ENCODE measurements around the gene PLSCR2.
"Not testable (repeated sequence)": the region's sequence is repeated elsewhere in the genome, so short reads cannot be mapped to it uniquely, and the experiment has no call there.

PLSCR2 gene

GRCh38 chr3:146414010-146414409 lies 55.4 kb downstream of the PLSCR2 start:
- no peak for DNase-seq

DNA sequence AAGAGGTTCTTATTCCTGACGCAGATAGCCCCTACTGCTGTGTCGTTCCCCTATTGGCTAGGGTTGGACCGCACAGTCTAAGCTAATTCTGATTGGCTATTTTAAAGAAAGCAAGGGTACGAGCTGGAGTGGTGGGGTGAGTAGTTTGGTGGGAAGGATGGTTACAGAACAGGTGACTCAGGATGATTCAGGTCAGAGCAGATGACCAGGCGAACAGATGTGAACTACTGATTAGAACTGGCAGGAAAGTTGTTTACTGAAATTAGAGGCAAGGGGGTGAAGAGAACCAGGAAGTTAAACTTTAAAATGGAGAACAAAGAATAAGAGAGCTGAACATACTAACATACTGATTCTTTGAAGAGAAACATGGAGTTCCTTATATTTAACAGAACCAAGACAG lies 56.6 kb downstream of the PLSCR2 start:
- DNase-seq = not testable (repeated sequence)

GRCh38 chr3:146407956-146408355 lies 61.4 kb downstream of the PLSCR2 start:
- no peak for DNase-seq

DNA sequence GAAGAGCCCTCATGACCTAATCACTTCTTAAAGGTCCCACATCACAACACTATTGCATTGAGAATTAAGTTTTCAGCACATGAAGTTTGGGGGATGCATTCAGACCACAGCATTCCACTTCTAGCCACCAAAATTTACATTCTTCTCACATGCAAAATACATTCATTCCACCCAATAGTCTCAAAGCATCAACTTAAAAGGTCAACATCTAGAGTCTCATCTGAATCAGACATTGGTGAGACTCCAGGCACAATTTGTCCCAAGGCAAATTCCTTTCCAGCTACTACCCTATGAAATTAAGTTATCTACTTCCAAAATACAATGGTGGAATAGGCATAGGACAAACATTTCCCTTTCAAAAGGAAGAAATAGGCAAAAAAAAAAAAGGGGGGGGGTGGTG lies 64.9 kb downstream of the PLSCR2 start:
- no peak for DNase-seq

DNA sequence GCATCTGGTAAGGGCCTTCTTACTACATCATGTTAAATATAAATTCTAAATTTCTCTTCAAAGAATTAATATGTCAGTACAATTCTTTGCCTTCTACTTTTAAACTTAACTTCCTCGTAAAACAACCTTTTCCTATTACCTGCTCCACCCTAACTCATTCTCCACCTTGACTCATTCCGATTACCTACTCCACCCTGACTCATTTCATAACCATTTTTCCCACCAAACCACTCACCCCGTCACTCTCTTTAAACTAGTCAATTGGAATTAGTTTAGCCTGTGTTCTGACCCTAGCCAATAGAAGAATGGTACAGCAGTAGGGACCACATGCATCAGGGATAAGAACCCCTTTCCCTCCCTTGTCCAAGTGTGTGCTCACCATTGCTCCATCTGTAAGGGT lies 65.6 kb downstream of the PLSCR2 start:
- no peak for DNase-seq

- DNase-seq = no peak
Observed at GRCh38 chr3:146396792-146397191, 72.6 kb downstream of the PLSCR2 start.

DNA sequence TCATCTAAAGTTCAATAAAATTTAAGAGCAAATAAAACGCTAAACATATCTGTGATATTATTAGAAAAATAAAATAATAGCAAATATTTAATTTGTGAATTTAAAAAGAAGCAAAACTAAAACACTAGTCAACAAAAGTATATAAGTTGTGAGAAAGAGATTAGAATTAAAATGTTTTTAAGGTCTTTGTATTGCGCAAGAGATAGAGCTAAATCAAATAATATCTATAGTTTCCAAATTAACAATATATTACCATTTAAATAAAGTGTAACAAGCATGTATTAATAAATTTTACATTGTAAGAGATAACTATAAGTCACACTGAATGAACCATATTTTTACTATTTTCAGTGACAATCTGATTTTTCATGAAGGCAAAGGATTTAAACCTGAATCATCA lies 74.2 kb downstream of the PLSCR2 start:
- DNase-seq = no peak

- DNase-seq = no peak
Observed at GRCh38 chr3:146390957-146391356, 78.4 kb downstream of the PLSCR2 start.

- DNase-seq = no peak
Observed at GRCh38 chr3:146390006-146390772, 79.2 kb downstream of the PLSCR2 start.

DNA sequence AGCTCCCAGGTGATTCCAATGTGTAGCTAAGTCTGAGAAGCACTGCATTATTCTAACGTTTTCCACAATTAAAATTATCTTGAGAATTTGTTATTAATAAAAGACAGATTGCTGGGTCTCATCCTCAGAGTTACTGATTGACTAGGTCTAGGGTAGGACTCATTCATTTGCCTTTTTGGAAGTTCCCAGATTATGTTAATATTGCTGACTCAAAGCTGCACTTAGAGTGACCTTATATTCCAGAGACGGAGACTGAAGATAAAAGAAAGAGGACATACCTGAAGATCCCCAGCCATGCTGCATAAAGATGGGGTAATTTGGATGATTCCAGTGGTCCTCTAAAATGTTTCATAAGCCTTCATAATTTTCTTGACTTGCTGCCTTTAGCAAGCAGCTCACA lies 81.8 kb downstream of the PLSCR2 start:
- no peak for DNase-seq

GRCh38 chr3:146386936-146387335 lies 82.4 kb downstream of the PLSCR2 start:
- no peak for DNase-seq

DNA sequence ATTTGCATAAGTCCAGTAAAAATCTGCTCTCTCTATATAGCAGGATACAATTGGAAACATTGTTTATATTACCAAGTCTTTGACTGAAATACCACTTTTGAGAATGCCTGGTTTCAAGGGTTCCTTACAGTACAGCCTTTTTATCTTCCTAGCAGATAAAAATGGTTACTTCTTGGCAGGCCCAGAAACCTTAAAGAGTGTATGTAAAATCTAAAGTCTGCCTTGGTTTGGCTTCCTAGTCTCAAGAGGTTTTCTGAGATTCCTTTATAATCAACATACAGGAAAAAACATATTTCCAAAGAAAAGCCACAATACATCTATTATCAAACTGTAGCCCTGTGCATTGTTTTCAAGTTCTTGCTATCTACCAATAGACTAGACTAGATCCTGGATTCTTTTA lies 84.6 kb downstream of the PLSCR2 start:
- DNase-seq = no peak
